Prostate gland (tissue), 2 donors: ENCODE data around the gene CPLANE1. TPM values are rescaled to one million over a fixed set of nuclear protein-coding genes. Genes with fewer than 3 reads are reported as not detected.

Experiments used
- DNase-seq: peaks from one replicate; pipeline ENCODE4 v3.0.0-alpha.2; 2019; ENCODE audit warnings: low spot score
- H3K27ac ChIP-seq, 2 donors: fragments of 200-600 bp; sonication (generic); 2 replicates each; pipeline ENCODE4 v1.5.1; 2017 to 2019
- H3K27me3 ChIP-seq: fragments of 200-600 bp; sonication (generic); replicated peaks from 2 replicates; pipeline ENCODE4 v1.5.1; 2019; ENCODE audit not compliant: insufficient read depth
- H3K36me3 ChIP-seq, 2 donors: fragments of 200-600 bp; sonication (generic); 1 replicate in 1 of 2; 2 replicates in 1 of 2; pipeline versions ENCODE4 v1.5.1 to v1.8.1; 2017 to 2019
- H3K4me1 ChIP-seq: fragments of 200-600 bp; sonication (generic); replicated peaks from 2 replicates; pipeline ENCODE4 v1.5.1; 2019
- H3K4me3 ChIP-seq, 2 donors: fragments of 200-600 bp; sonication (generic); 2 replicates each; pipeline ENCODE4 v1.5.1; 2017 to 2019
- H3K9me3 ChIP-seq: fragments of 200-600 bp; sonication (generic); 2 replicates; pipeline ENCODE4 v1.5.1; 2017
- POLR2A ChIP-seq: fragments of 450-650 bp; IDR thresholded peaks from one replicate; pipeline ENCODE4 v1.6.1; 2016; ENCODE audit warnings: antibody characterized with exemption, mild to moderate bottlenecking
- POLR2AphosphoS5 ChIP-seq: sonication (generic); formaldehyde crosslinking; IDR thresholded peaks from one replicate; pipeline ENCODE4 v1.6.1; 2017; ENCODE audit warnings: antibody characterized with exemption
- WGBS: methylation state at CpG from one replicate; pipeline ENCODE4 v1.1.5; 2018; 5-methylcytosine and 5-hydroxymethylcytosine counted together
- intact Hi-C: fragments of 100-400 bp; cut with DNase I; formaldehyde crosslinking; loops from one replicate; pipeline ENCODE4 v1.14.2; 2022
- total RNA-seq, 2 donors: library from RNA; depleted of rRNA; stranded (reverse); fragments of >200 nt; gene quantifications; one replicate each; pipeline ENCODE4 v1.1.0, GENCODE V29; 2016
- TF ChIP-seq, protein P1 (sequence below), 4 experiments: fragments of 200-600 bp in 2 of 4; fragments of 450-650 bp in 2 of 4; sonication (generic) in 2 of 4; IDR thresholded peaks; 1 replicate in 3 of 4; 2 replicates in 1 of 4; pipeline ENCODE4 v1.5.1; 2016 to 2019; ENCODE audit warnings: antibody characterized with exemption in 4 of 4, mild to moderate bottlenecking in 2 of 4, moderate library complexity in 2 of 4

The CPLANE1 gene
- total RNA-seq, 2 donors from 2014 or later, result 17.2 to 27.8 TPM

DNA sequence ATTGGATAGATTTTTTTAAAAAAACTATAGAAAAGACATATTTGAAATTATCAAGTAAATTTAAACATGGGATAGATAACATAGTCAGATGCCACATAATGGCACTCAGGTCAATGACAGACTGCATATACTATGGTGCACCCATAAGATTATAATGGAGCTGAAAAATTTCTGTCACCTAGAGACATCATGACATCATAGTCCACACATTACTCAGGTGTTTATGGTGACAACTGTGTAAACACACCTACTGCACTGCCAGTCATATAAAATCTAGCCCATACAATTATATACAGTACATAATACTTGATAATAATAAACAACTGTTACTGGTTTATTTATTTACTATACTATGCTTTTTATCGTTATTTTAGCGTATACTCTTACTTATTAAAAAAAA, 58.6 kb downstream of the CPLANE1 start:
- DNase-seq, result no peak
- intact Hi-C loops, result no loop called here
- TF ChIP-seq POLR2A (no peak), POLR2AphosphoS5 (no peak)
- TF ChIP-seq, protein P1, sequence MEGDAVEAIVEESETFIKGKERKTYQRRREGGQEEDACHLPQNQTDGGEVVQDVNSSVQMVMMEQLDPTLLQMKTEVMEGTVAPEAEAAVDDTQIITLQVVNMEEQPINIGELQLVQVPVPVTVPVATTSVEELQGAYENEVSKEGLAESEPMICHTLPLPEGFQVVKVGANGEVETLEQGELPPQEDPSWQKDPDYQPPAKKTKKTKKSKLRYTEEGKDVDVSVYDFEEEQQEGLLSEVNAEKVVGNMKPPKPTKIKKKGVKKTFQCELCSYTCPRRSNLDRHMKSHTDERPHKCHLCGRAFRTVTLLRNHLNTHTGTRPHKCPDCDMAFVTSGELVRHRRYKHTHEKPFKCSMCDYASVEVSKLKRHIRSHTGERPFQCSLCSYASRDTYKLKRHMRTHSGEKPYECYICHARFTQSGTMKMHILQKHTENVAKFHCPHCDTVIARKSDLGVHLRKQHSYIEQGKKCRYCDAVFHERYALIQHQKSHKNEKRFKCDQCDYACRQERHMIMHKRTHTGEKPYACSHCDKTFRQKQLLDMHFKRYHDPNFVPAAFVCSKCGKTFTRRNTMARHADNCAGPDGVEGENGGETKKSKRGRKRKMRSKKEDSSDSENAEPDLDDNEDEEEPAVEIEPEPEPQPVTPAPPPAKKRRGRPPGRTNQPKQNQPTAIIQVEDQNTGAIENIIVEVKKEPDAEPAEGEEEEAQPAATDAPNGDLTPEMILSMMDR (IDR thresholded peaks at IDR 0.05), result no peak
- WGBS, result 94% methylated on average over 2 of the region's 2 CpGs
- H3K9me3 ChIP-seq, result no peaks in the 10 kb centered on the region
- no peaks in the 10 kb centered on the region for H3K4me1 ChIP-seq
- H3K36me3 ChIP-seq, result no peaks in the 10 kb centered on the region
- H3K27me3 ChIP-seq, result no peaks in the 10 kb centered on the region
- no peak overlapping the region for H3K27ac ChIP-seq
- no peak overlapping the region for H3K4me3 ChIP-seq

DNA sequence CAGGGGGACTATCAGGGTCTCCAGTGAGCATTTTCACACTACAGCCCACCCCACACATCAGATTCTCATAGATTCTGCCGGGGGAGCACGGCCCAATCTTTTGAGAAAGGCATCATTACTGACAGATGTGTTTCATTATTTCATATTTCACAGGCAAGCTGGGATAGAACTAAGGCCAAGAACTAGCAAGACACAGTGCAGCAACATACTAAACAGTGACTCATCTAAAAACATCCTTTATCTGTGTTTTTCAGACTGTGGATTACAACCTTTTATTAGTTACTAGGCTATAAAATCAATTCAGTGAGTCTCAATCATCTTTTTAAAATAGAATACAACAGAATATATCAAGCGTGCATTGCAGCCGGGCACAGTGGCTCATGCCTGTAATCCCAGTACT, 59.8 kb downstream of the CPLANE1 start:
- no peak for DNase-seq
- H3K27me3 ChIP-seq, result no peaks in the 10 kb centered on the region
- H3K4me1 ChIP-seq, result no peaks in the 10 kb centered on the region
- 97% methylated on average over 4 of the region's 4 CpGs for WGBS
- TF ChIP-seq POLR2A (no peak), POLR2AphosphoS5 (no peak)
- TF ChIP-seq, protein P1 (IDR thresholded peaks at IDR 0.05), result no peak
- H3K4me3 ChIP-seq, result no peak overlapping the region
- H3K36me3 ChIP-seq, result no peaks in the 10 kb centered on the region
- intact Hi-C loops, result no loop called here
- H3K27ac ChIP-seq, result no peak overlapping the region
- H3K9me3 ChIP-seq, result no peaks in the 10 kb centered on the region

DNA sequence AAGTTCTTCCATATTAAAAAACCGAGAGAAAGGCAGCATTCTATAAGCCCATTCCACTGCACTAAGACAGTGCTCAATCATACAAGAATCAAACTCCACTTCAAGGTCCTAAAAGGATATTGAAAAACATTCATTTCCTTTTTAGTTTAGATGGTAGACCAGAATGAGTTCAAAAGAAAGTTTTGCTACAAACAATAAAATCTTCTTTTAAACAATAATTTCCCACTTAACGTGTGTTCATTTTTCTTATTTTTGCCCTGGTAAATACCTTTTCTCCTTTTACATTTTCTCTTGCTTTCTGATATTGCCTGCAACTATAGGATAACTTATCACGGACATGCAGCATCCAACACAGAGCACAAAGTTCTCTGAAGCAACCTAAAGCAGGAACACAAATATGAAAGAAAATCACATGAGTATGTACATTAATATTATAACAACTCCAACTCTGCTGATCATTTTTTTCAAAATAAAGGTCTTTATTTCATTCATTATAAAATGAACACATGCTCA, 61.7 kb downstream of the CPLANE1 start:
- TF ChIP-seq POLR2A (no peak), POLR2AphosphoS5 (no peak)
- TF ChIP-seq, protein P1 (IDR thresholded peaks at IDR 0.05), result no peak
- Histone ChIP-seq H3K27me3 (no peaks in the 10 kb centered on the region), H3K36me3 (no peaks in the 10 kb centered on the region), H3K27ac (no peak overlapping the region), H3K4me3 (no peak overlapping the region), H3K9me3 (no peaks in the 10 kb centered on the region), H3K4me1 (no peaks in the 10 kb centered on the region)
- intact Hi-C loops, result no loop called here
- DNase-seq, result no peak
- 92% methylated on average over 3 of the region's 3 CpGs for WGBS

DNA sequence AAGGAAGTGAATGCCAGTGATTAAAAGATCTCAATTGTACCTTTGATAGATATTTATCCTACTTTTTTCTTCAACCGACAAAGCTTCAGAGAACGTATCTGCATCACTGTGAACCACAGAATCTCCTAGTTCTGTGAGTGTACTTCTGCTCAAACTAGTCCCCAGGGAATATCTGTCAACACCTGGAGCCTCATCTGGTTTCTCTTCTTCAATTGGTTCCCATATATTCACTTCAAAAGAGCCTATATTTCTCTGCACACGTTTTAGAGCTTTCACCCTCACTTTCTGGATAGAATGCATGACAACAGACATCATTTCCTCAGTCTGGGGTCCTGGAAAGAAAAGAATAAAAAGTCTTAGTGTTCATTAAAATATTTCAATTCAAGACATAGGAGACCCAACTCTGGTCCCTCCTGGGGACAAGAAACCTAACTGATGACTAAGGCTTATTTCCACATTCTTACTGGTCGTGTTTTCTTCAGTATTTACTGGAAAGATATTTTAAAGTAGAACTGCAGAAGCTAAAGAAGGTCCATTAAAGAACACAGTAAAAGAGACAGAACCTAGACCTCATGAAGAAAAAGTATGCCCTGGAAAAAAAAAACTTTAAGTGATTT, 64.3 kb downstream of the CPLANE1 start:
- Histone ChIP-seq H3K4me3 (no peak overlapping the region), H3K27ac (no peak overlapping the region), H3K27me3 (no peaks in the 10 kb centered on the region), H3K4me1 (no peaks in the 10 kb centered on the region), H3K9me3 (no peaks in the 10 kb centered on the region), H3K36me3 (no peaks in the 10 kb centered on the region)
- TF ChIP-seq POLR2A, result no peak
- TF ChIP-seq POLR2AphosphoS5, result no peak
- TF ChIP-seq, protein P1 (IDR thresholded peaks at IDR 0.05), result no peak
- intact Hi-C loops, result no loop called here
- WGBS, result 89% methylated on average over 4 of the region's 4 CpGs
- no peak for DNase-seq

DNA sequence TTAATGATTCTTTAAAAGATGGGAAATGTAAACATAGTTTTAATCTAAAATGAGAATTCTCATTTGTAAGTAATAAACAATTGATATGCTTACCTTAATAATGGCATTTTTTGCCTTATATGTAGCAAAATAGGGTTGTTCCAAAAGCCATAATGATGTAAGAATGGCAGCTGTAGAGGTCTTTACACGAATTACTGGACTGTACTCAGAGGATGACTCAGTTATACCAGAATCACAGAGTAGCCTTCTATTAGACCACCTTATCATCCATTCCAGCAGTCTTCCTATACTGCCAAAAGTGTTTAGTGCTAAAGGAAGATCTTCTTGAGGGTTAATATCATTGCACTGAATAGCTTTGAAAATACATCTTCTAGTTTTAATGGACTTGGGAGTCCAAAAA, 66.5 kb downstream of the CPLANE1 start:
- no peak overlapping the region for H3K4me3 ChIP-seq
- no peaks in the 10 kb centered on the region for H3K4me1 ChIP-seq
- no peak for DNase-seq
- no peaks in the 10 kb centered on the region for H3K9me3 ChIP-seq
- TF ChIP-seq, protein P1 (IDR thresholded peaks at IDR 0.05), result no peak
- TF ChIP-seq POLR2A (no peak), POLR2AphosphoS5 (no peak)
- H3K27me3 ChIP-seq, result no peaks in the 10 kb centered on the region
- H3K36me3 ChIP-seq, result no peaks in the 10 kb centered on the region
- H3K27ac ChIP-seq, result no peak overlapping the region
- intact Hi-C loops, result no loop called here
- WGBS, result 88% methylated on average over 1 of the region's 1 CpG
